Endothelial cell of umbilical vein (primary cell): ENCODE data around the gene MBD2. TPM values are rescaled to one million over a fixed set of nuclear protein-coding genes. Genes with fewer than 3 reads are reported as not detected.

Experiments
- BruUV-seq: library from RNA; stranded (reverse); fragments of 400-500 nt; replicated peaks from 2 replicates; lab custom pipeline; 2021; lab: Mats Ljungman, UMichigan
- CTCF ChIA-PET: fragments of 300-600, 350-600 bp; sonication (Branson Sonifier 250); formaldehyde crosslinking; loops from one replicate; lab custom pipeline; 2021; ENCODE audit warnings: antibody characterized with exemption, inconsistent platforms; lab: Charles Lee
- POLR2A ChIA-PET: fragments of 300-600, 350-600 bp; sonication (Branson Sonifier 250); formaldehyde crosslinking; loops from one replicate; lab custom pipeline; 2021; ENCODE audit warnings: antibody characterized with exemption, inconsistent platforms; lab: Charles Lee
- DNase-seq: peaks from one replicate; pipeline ENCODE4 v3.0.0-alpha.2; 2011; ENCODE audit warnings: low read depth, low spot score
- FAIRE-seq: peaks from 2 replicates; lab custom pipeline; 2011; peaks lifted over from hg19 to GRCh38; lab: Jason Lieb, UNC
- H2AFZ ChIP-seq: 2 replicates; pipeline ENCODE4 v1.6.0; 2012; ENCODE audit warnings: low read depth, low read length, control low read depth, inconsistent platforms
- H3K27ac ChIP-seq: 2 replicates; pipeline ENCODE4 v1.5.1; 2011; ENCODE audit warnings: low read depth, mild to moderate bottlenecking, control low read depth, low read length, moderate library complexity; ENCODE audit not compliant: insufficient read depth
- H3K27me3 ChIP-seq, 2 experiments: 2 replicates each; pipeline versions ENCODE4 v1.6.0 to v1.6.1; 2011; ENCODE audit warnings: low read length in 2 of 2, mixed read lengths in 1 of 2; ENCODE audit not compliant: control insufficient read depth in 2 of 2, insufficient read depth in 2 of 2
- H3K36me3 ChIP-seq, 2 experiments: 2 replicates in 1 of 2; 3 replicates in 1 of 2; pipeline ENCODE4 v1.5.1; 2011; ENCODE audit warnings: low read length in 2 of 2, mild to moderate bottlenecking in 1 of 2, moderate library complexity in 1 of 2; ENCODE audit not compliant: control insufficient read depth in 2 of 2, insufficient read depth in 2 of 2; ENCODE audit errors: extremely low read depth in 1 of 2
- H3K4me1 ChIP-seq: 3 replicates; pipeline ENCODE4 v1.5.1; 2011; ENCODE audit warnings: mild to moderate bottlenecking, low read length; ENCODE audit not compliant: control insufficient read depth, insufficient read depth; ENCODE audit errors: extremely low read depth
- H3K4me2 ChIP-seq: 2 replicates; pipeline ENCODE4 v1.6.1; 2011; ENCODE audit warnings: low read length, control low read depth, mixed read lengths; ENCODE audit not compliant: insufficient read depth
- H3K4me3 ChIP-seq, 3 experiments: fragments of 200-600 bp in 1 of 3; sonication (generic), shearing (Covaris generic) in 1 of 3; replicated peaks in 1 of 3; 2 replicates each; pipeline ENCODE4 v1.5.1; 2011 to 2016; ENCODE audit warnings: control low read depth in 3 of 3, low read length in 3 of 3, mild to moderate bottlenecking in 2 of 3, inconsistent platforms in 1 of 3, low read depth in 1 of 3, moderate library complexity in 1 of 3; ENCODE audit not compliant: insufficient read depth in 1 of 3
- H3K79me2 ChIP-seq: 2 replicates; pipeline ENCODE4 v1.6.0; 2012; ENCODE audit warnings: low read length, inconsistent platforms; ENCODE audit not compliant: control insufficient read depth, insufficient read depth
- H3K9ac ChIP-seq: replicated peaks from 2 replicates; pipeline ENCODE3; 2011; ENCODE audit warnings: low read length, control low read depth; ENCODE audit not compliant: insufficient read depth; ENCODE audit errors: extremely low read depth
- H3K9me1 ChIP-seq: replicated peaks from 3 replicates; pipeline ENCODE4 v1.6.0; 2011; ENCODE audit warnings: mild to moderate bottlenecking, low read length; ENCODE audit not compliant: control insufficient read depth, insufficient read depth; ENCODE audit errors: extremely low read depth
- H3K9me3 ChIP-seq: replicated peaks from 2 replicates; pipeline ENCODE4 v1.5.1; 2012; ENCODE audit warnings: low read length, inconsistent platforms; ENCODE audit not compliant: control insufficient read depth, insufficient read depth
- H4K20me1 ChIP-seq: replicated peaks from 2 replicates; pipeline ENCODE3; 2011; ENCODE audit warnings: mild to moderate bottlenecking, low read length; ENCODE audit not compliant: control insufficient read depth, insufficient read depth; ENCODE audit errors: extremely low read depth
- EZH2 ChIP-seq: IDR thresholded peaks from 2 replicates; pipeline ENCODE4 v1.6.1; 2012; ENCODE audit warnings: borderline replicate concordance, low read depth, mild to moderate bottlenecking, moderate library complexity, low read length, inconsistent platforms; ENCODE audit not compliant: severe bottlenecking
- FOS ChIP-seq: IDR thresholded peaks from 2 replicates; pipeline ENCODE4 v1.6.1; 2011; ENCODE audit warnings: mild to moderate bottlenecking, low read length, moderate library complexity, borderline replicate concordance; ENCODE audit not compliant: insufficient read depth
- GATA2 ChIP-seq: IDR thresholded peaks from 2 replicates; pipeline ENCODE4 v1.7.0; 2011; ENCODE audit warnings: low read depth, mild to moderate bottlenecking, moderate library complexity, mixed read lengths, low read length; ENCODE audit not compliant: insufficient read length, insufficient read depth
- JUN ChIP-seq: IDR thresholded peaks from 2 replicates; pipeline ENCODE4 v1.6.1; 2011; ENCODE audit warnings: borderline replicate concordance, low read depth; ENCODE audit not compliant: insufficient read length, insufficient read depth
- MYC ChIP-seq: IDR thresholded peaks from one replicate; pipeline ENCODE4 v1.6.1; 2011; ENCODE audit warnings: mild to moderate bottlenecking, low read depth, low read length
- POLR2A ChIP-seq: IDR thresholded peaks from 2 replicates; pipeline ENCODE4 v1.6.1; 2012; ENCODE audit warnings: low read depth, mild to moderate bottlenecking, control low read depth, low read length
- POLR2AphosphoS5 ChIP-seq: IDR thresholded peaks from 2 replicates; pipeline ENCODE4 v1.6.1; 2012; ENCODE audit warnings: low read depth, mild to moderate bottlenecking, control low read depth, low read length, moderate library complexity; ENCODE audit not compliant: insufficient read depth
- dilution Hi-C: fragments of 300-500 bp; cut with MboI; formaldehyde crosslinking; loops from one replicate; pipeline ENCODE4 v1.15.0; 2019; ENCODE audit warnings: low sequenced_read_pairs; ENCODE audit not compliant: extremely low pct_ligation_motif_present
- intact Hi-C: fragments of 100-400 bp; cut with micrococcal nuclease; formaldehyde crosslinking; loops from one replicate; pipeline ENCODE4 v1.10.0; 2022
- polyA plus RNA-seq, 4 experiments: library from polyadenylated mRNA; depleted of rRNA in 3 of 4; stranded (reverse) in 3 of 4; unstranded in 1 of 4; fragments of >200 nt; gene quantifications; 2 replicates each; pipeline versions ENCODE4 v1.2.1 to v1.2.3, GENCODE V29; 2011 to 2012; ENCODE audit warnings: missing spikeins in 1 of 4
- total RNA-seq: library from RNA; stranded (reverse); gene quantifications from 2 replicates; pipeline ENCODE4 v1.2.3, GENCODE V29; 2021
- TF ChIP-seq, protein P1 (sequence below): IDR thresholded peaks from 2 replicates; pipeline ENCODE4 v1.6.1; 2011; ENCODE audit not compliant: insufficient read depth, insufficient read length
- TF ChIP-seq, protein P2 (sequence below), 2 donors: IDR thresholded peaks; 1 replicate in 1 of 2; 2 replicates in 1 of 2; pipeline ENCODE4 v1.5.1; 2011; ENCODE audit warnings: low read length in 2 of 2, mild to moderate bottlenecking in 2 of 2, moderate library complexity in 2 of 2, control low read depth in 1 of 2, inconsistent platforms in 1 of 2, low read depth in 1 of 2; ENCODE audit not compliant: insufficient read depth in 1 of 2; ENCODE audit errors: extremely low read depth in 1 of 2

The MBD2 gene
- total and polyA plus RNA-seq, 2 donors (not counting 3 experiments of a cell fraction or from before 2014, with no cell fraction given), result 86.8 to 110 TPM

DNA sequence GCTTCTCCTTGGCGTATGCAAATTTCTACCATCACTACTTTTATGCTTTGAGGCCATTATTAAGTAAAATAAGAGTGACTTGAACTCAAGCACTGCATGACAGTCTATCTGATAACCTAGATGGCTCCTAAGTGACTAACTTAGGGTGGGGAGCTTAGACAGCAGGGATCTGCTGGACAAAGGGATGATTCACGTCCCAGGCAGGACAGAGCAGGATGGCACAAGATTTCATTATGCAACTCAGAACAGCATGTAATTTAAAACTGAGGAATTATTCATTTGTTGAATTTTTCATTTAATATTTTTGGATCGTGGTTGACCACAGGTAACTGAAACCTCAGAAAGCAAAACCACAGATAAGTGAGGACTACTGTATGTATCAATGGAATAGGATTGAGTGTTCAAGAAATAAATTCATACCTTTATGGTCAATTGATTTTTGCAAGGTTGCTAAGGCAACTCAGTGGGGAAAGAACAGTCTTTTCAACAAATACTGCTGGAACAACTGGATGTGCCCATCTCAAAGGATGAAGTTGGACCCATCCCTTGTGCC lies 115.3 kb downstream of the MBD2 start:
- Histone ChIP-seq H3K9ac (no peak overlapping the region), H3K4me3 (no peak overlapping the region), H4K20me1 (no peaks in the 10 kb centered on the region), H3K9me1 (no peaks in the 10 kb centered on the region), H3K4me2 (no peak overlapping the region), H3K4me1 (no peaks in the 10 kb centered on the region), H3K9me3 (no peaks in the 10 kb centered on the region), H3K79me2 (no peaks in the 10 kb centered on the region), H3K36me3 (no peaks in the 10 kb centered on the region), H2AFZ (no peak overlapping the region), H3K27me3 (peaks cover 0 to 1% of the 10 kb centered on the region in 2 experiments), H3K27ac (no peak overlapping the region)
- dilution Hi-C loops (no loop called here), intact Hi-C loops (no loop called here)
- BruUV-seq, result no TSS peak
- ChIA-PET POLR2A (no interaction called here), CTCF (interaction anchor here (1.0 kb wide), 1 partner anchor 11 kb away, joined by 5 read pairs; no protein-coding TSS in a partner anchor)
- FAIRE-seq (no peak), DNase-seq (no peak)
- TF ChIP-seq POLR2AphosphoS5 (no peak), GATA2 (no peak), FOS (no peak), EZH2 (no peak), POLR2A (no peak), JUN (no peak), MYC (no peak)
- TF ChIP-seq, protein P1, sequence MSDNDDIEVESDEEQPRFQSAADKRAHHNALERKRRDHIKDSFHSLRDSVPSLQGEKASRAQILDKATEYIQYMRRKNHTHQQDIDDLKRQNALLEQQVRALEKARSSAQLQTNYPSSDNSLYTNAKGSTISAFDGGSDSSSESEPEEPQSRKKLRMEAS, result no peak
- TF ChIP-seq, protein P2, sequence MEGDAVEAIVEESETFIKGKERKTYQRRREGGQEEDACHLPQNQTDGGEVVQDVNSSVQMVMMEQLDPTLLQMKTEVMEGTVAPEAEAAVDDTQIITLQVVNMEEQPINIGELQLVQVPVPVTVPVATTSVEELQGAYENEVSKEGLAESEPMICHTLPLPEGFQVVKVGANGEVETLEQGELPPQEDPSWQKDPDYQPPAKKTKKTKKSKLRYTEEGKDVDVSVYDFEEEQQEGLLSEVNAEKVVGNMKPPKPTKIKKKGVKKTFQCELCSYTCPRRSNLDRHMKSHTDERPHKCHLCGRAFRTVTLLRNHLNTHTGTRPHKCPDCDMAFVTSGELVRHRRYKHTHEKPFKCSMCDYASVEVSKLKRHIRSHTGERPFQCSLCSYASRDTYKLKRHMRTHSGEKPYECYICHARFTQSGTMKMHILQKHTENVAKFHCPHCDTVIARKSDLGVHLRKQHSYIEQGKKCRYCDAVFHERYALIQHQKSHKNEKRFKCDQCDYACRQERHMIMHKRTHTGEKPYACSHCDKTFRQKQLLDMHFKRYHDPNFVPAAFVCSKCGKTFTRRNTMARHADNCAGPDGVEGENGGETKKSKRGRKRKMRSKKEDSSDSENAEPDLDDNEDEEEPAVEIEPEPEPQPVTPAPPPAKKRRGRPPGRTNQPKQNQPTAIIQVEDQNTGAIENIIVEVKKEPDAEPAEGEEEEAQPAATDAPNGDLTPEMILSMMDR (IDR thresholded peaks at IDR 0.05; ENCODE audit: extremely low read depth in 1 of 2, insufficient read depth in 1 of 2, low read depth in 1 of 2, low read length in 2 of 2), result no peak
